ENCODE data around the gene DYTN.

DYTN gene

GRCh38 chr2:206670531-206671319 is 47.5 kb downstream of the DYTN start:
- ATAC-seq (ENCODE audit: insufficient read depth, low read depth) = no peak

GRCh38 chr2:206665251-206665650 is 52.9 kb downstream of the DYTN start:
- Histone ChIP-seq H3K27me3 (ENCODE audit: insufficient read depth, low read length, poor library complexity) (no peaks in the 10 kb centered on the region), H3K4me1 (ENCODE audit: insufficient read depth, low read length) (no peaks in the 10 kb centered on the region), H3K79me2 (ENCODE audit: insufficient read depth, low read length) (no peaks in the 10 kb centered on the region), H3K9me3 (ENCODE audit: insufficient read depth, low read length, severe bottlenecking) (no peaks in the 10 kb centered on the region), H3K4me3 (ENCODE audit: low read depth in 1 of 2, low read length in 2 of 2) (no peak overlapping the region), H3K9ac (ENCODE audit: low read depth, low read length) (no peak overlapping the region), H3K36me3 (ENCODE audit: insufficient read depth, low read length) (no peaks in the 10 kb centered on the region), H3K4me2 (ENCODE audit: insufficient read depth, low read length) (no peak overlapping the region), H2AFZ (ENCODE audit: low read depth, low read length) (no peak overlapping the region), H3K27ac (ENCODE audit: low read length) (no peak overlapping the region), H4K20me1 (ENCODE audit: insufficient read depth, low read length) (no peaks in the 10 kb centered on the region)
- DNase-seq (no peak), ATAC-seq (ENCODE audit: insufficient read depth, low read depth) (no peak)
- TF ChIP-seq EZH2 (IDR thresholded peaks at IDR 0.05; ENCODE audit: borderline replicate concordance, low read depth, low read length, severe bottlenecking) = no peak
- TF ChIP-seq, protein P1, sequence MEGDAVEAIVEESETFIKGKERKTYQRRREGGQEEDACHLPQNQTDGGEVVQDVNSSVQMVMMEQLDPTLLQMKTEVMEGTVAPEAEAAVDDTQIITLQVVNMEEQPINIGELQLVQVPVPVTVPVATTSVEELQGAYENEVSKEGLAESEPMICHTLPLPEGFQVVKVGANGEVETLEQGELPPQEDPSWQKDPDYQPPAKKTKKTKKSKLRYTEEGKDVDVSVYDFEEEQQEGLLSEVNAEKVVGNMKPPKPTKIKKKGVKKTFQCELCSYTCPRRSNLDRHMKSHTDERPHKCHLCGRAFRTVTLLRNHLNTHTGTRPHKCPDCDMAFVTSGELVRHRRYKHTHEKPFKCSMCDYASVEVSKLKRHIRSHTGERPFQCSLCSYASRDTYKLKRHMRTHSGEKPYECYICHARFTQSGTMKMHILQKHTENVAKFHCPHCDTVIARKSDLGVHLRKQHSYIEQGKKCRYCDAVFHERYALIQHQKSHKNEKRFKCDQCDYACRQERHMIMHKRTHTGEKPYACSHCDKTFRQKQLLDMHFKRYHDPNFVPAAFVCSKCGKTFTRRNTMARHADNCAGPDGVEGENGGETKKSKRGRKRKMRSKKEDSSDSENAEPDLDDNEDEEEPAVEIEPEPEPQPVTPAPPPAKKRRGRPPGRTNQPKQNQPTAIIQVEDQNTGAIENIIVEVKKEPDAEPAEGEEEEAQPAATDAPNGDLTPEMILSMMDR (IDR thresholded peaks at IDR 0.05; ENCODE audit: borderline replicate concordance, extremely low read depth, low read length, poor library complexity, severe bottlenecking) = no peak

More at GRCh38 chr2:206670531-206671319, 47.5 kb downstream of the DYTN start:
- H3K36me3 ChIP-seq (ENCODE audit: insufficient read depth, low read length) = no peaks in the 10 kb centered on the region
- no peak overlapping the region for H3K4me3 ChIP-seq (ENCODE audit: low read depth in 1 of 2, low read length in 2 of 2)
- no peak overlapping the region for H3K4me2 ChIP-seq (ENCODE audit: insufficient read depth, low read length)
- peaks cover 8% of the 10 kb centered on the region for H3K27me3 ChIP-seq (ENCODE audit: insufficient read depth, low read length, poor library complexity)
- H3K27ac ChIP-seq (ENCODE audit: low read length) = no peak overlapping the region
- no peaks in the 10 kb centered on the region for H3K4me1 ChIP-seq (ENCODE audit: insufficient read depth, low read length)
- no peaks in the 10 kb centered on the region for H4K20me1 ChIP-seq (ENCODE audit: insufficient read depth, low read length)
- no peak overlapping the region for H3K9ac ChIP-seq (ENCODE audit: low read depth, low read length)
- H2AFZ ChIP-seq (ENCODE audit: low read depth, low read length) = no peak overlapping the region
- DNase-seq = no peak
- TF ChIP-seq, protein P1 (IDR thresholded peaks at IDR 0.05; ENCODE audit: borderline replicate concordance, extremely low read depth, low read length, poor library complexity, severe bottlenecking) = no peak
- TF ChIP-seq EZH2 (IDR thresholded peaks at IDR 0.05; ENCODE audit: borderline replicate concordance, low read depth, low read length, severe bottlenecking) = no peak
- H3K79me2 ChIP-seq (ENCODE audit: insufficient read depth, low read length) = no peaks in the 10 kb centered on the region
- no peaks in the 10 kb centered on the region for H3K9me3 ChIP-seq (ENCODE audit: insufficient read depth, low read length, severe bottlenecking)

- ATAC-seq (ENCODE audit: insufficient read depth, low read depth) (no peak), DNase-seq (no peak)
- H3K4me3 ChIP-seq (ENCODE audit: low read depth in 1 of 2, low read length in 2 of 2) = no peak overlapping the region
- H3K27me3 ChIP-seq (ENCODE audit: insufficient read depth, low read length, poor library complexity) = no peaks in the 10 kb centered on the region
- no peak overlapping the region for H3K4me2 ChIP-seq (ENCODE audit: insufficient read depth, low read length)
- H3K36me3 ChIP-seq (ENCODE audit: insufficient read depth, low read length) = no peaks in the 10 kb centered on the region
- H2AFZ ChIP-seq (ENCODE audit: low read depth, low read length) = no peak overlapping the region
- H3K4me1 ChIP-seq (ENCODE audit: insufficient read depth, low read length) = no peaks in the 10 kb centered on the region
- no peak overlapping the region for H3K9ac ChIP-seq (ENCODE audit: low read depth, low read length)
- H3K27ac ChIP-seq (ENCODE audit: low read length) = no peak overlapping the region
- H3K79me2 ChIP-seq (ENCODE audit: insufficient read depth, low read length) = no peaks in the 10 kb centered on the region
- no peak for TF ChIP-seq EZH2 (IDR thresholded peaks at IDR 0.05; ENCODE audit: borderline replicate concordance, low read depth, low read length, severe bottlenecking)
- TF ChIP-seq, protein P1 (IDR thresholded peaks at IDR 0.05; ENCODE audit: borderline replicate concordance, extremely low read depth, low read length, poor library complexity, severe bottlenecking) = no peak
- no peaks in the 10 kb centered on the region for H4K20me1 ChIP-seq (ENCODE audit: insufficient read depth, low read length)
- H3K9me3 ChIP-seq (ENCODE audit: insufficient read depth, low read length, severe bottlenecking) = no peaks in the 10 kb centered on the region
These were observed 61.1 kb downstream of the DYTN start for GRCh38 chr2:206657087-206657486.

All from DND-41 (cell line).